SKM-1 (cell line): ENCODE measurements around the gene OR2M2.

Experiments used
- DNase-seq: peaks from one replicate; lab custom pipeline; 2025; ENCODE audit not compliant: unreplicated experiment; lab: John Stamatoyannopoulos, UW

The OR2M2 gene

GRCh38 chr1:248174521-248174920 lies at the start of gene OR2M2:
Gene OR2M2, plus strand, starts transcription at chr1:248174821. Its CDS starts 5,165 bp downstream, at chr1:248179986.
- DNase-seq: no peak

GRCh38 chr1:248127653-248128052 lies 47.0 kb upstream of the OR2M2 start:
- DNase-seq: no peak

- DNase-seq: no peak
These were observed 37.8 kb upstream of the OR2M2 start for GRCh38 chr1:248136811-248137210.

GRCh38 chr1:248140846-248141245 lies 33.8 kb upstream of the OR2M2 start:
- DNase-seq: no peak

GRCh38 chr1:248143311-248143710 lies 31.3 kb upstream of the OR2M2 start:
- no peak for DNase-seq

- DNase-seq: no peak
These were observed 30.0 kb upstream of the OR2M2 start, which contains the start of gene OR2M5 for GRCh38 chr1:248144513-248145198. Gene OR2M5, plus strand, starts transcription at chr1:248145148. Its CDS starts 0 bp downstream, at chr1:248145148.

GRCh38 chr1:248152056-248152827 lies 22.4 kb upstream of the OR2M2 start:
- no peak for DNase-seq

GRCh38 chr1:248155927-248156326 lies 18.7 kb upstream of the OR2M2 start:
- no peak for DNase-seq

- no peak for DNase-seq
These were observed 15.9 kb upstream of the OR2M2 start for GRCh38 chr1:248158758-248159157.

GRCh38 chr1:248164031-248164430 lies 10.6 kb upstream of the OR2M2 start:
- no peak for DNase-seq

- no peak for DNase-seq
These were observed 9.4 kb upstream of the OR2M2 start for GRCh38 chr1:248165186-248165585.

GRCh38 chr1:248183996-248184395 lies 9.4 kb downstream of the OR2M2 start:
- no peak for DNase-seq

GRCh38 chr1:248187363-248187762 lies 12.7 kb downstream of the OR2M2 start:
- DNase-seq: no peak

- DNase-seq: no peak
These were observed 14.4 kb downstream of the OR2M2 start for GRCh38 chr1:248189026-248189425.

- DNase-seq: no peak
These were observed 19.5 kb downstream of the OR2M2 start for GRCh38 chr1:248194117-248194516.

- no peak for DNase-seq
These were observed 22.3 kb downstream of the OR2M2 start, which contains the start of gene OR2M3 for GRCh38 chr1:248196965-248197364. Gene OR2M3, plus strand, starts transcription at chr1:248197265. Its CDS starts 5,803 bp downstream, at chr1:248203068.

- DNase-seq: no peak
These were observed 41.3 kb downstream of the OR2M2 start for GRCh38 chr1:248215880-248216279.

GRCh38 chr1:248225537-248225936 lies 50.9 kb downstream of the OR2M2 start:
- DNase-seq: no peak

- no peak for DNase-seq
These were observed 54.8 kb downstream of the OR2M2 start for GRCh38 chr1:248229360-248229908.
